OCI-LY3 (cell line): ENCODE results near the gene RGS13.

Experiments used
- CTCF ChIP-seq: fragments of 200-600, 300-600 bp; sonication (generic); IDR thresholded peaks from 2 replicates; pipeline ENCODE4 v1.5.1; 2014; ENCODE audit warnings: antibody characterized with exemption, low read length, low read depth
- EZH2phosphoT487 ChIP-seq: fragments of 200-600 bp; shearing (Covaris generic); IDR thresholded peaks from 2 replicates; pipeline ENCODE4 v1.6.1; 2018; ENCODE audit warnings: antibody characterized with exemption, mixed run types, low read depth

- TF ChIP-seq EZH2phosphoT487 (no peak), CTCF (no peak)
These were observed 47.4 kb upstream of the RGS13 start for GRCh38 chr1:192588546-192588945.
